ENCODE measurements around the gene AZU1. TPM values are rescaled to one million over a fixed set of nuclear protein-coding genes. Genes with fewer than 3 reads are reported as not detected.

Gene AZU1
- total RNA-seq, 2 donors from 2014 or later: 0.26 TPM; not detected in 1

GRCh38 chr19:827314-827709 lies 325 bp upstream of the AZU1 start:
- Histone ChIP-seq H3K9me3 (no peaks in the 10 kb centered on the region), H3K4me3 (no peak overlapping the region), H3K36me3 (replicated peaks in 1 of 2; ENCODE audit: insufficient read depth in 1 of 2, low read depth in 2 of 2) (no peaks in the 10 kb centered on the region), H3K27me3 (peaks cover 0 to 5% of the 10 kb centered on the region in 2 donors), H3K4me1 (peaks cover 16% of the 10 kb centered on the region), H3K27ac (no peak overlapping the region)
- 74 to 95% methylated on average over 9 to 10 of the region's 11 CpGs for WGBS, 2 donors
- ATAC-seq (no peak), DNase-seq (no peak)
- no peak for TF ChIP-seq CTCF (IDR thresholded peaks at IDR 0.05)
- no peak for TF ChIP-seq POLR2A (IDR thresholded peaks at IDR 0.05)
- intact Hi-C loops (cut with DNase I): no loop called here

DNA sequence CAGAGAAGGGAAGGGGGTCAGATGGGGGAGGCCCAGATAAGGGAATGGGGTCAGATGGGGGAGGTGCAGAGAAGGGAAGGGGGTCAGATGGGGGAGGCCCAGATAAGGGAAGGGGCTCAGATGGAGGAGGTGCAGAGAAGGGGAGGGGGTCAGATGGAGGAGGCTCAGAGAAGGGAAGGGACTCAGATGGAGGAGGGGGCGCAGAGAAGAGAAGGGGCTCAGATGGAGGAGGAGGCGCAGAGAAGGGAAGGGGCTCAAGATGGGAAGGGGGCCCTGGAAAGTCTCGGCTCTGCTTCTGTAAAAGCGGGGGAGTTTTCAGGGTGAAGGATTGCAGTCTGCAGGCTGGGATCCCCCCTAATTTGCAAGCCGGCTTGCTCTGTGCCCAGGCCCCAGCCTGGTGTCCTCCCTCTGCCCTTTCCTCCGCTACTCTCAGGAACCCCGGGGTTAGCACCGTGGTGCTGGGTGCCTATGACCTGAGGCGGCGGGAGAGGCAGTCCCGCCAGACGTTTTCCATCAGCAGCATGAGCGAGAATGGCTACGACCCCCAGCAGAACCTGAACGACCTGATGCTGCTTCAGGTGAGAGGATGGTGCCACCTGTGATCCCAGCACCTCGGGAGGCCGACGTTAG lies 1.6 kb downstream of the AZU1 start:
- ATAC-seq: no peak
- Histone ChIP-seq H3K4me1 (peaks cover 15% of the 10 kb centered on the region), H3K4me3 (no peak overlapping the region), H3K27me3 (no peaks in the 10 kb centered on the region), H3K27ac (no peak overlapping the region), H3K36me3 (replicated peaks in 1 of 2; ENCODE audit: insufficient read depth in 1 of 2, low read depth in 2 of 2) (no peaks in the 10 kb centered on the region), H3K9me3 (no peaks in the 10 kb centered on the region)
- DNase-seq: no peak
- 60 to 72% methylated on average over 12 to 15 of the region's 18 CpGs for WGBS, 2 donors
- TF ChIP-seq CTCF (IDR thresholded peaks at IDR 0.05): no peak
- TF ChIP-seq POLR2A (IDR thresholded peaks at IDR 0.05): no peak
- intact Hi-C loops (cut with DNase I): no loop called here

DNA sequence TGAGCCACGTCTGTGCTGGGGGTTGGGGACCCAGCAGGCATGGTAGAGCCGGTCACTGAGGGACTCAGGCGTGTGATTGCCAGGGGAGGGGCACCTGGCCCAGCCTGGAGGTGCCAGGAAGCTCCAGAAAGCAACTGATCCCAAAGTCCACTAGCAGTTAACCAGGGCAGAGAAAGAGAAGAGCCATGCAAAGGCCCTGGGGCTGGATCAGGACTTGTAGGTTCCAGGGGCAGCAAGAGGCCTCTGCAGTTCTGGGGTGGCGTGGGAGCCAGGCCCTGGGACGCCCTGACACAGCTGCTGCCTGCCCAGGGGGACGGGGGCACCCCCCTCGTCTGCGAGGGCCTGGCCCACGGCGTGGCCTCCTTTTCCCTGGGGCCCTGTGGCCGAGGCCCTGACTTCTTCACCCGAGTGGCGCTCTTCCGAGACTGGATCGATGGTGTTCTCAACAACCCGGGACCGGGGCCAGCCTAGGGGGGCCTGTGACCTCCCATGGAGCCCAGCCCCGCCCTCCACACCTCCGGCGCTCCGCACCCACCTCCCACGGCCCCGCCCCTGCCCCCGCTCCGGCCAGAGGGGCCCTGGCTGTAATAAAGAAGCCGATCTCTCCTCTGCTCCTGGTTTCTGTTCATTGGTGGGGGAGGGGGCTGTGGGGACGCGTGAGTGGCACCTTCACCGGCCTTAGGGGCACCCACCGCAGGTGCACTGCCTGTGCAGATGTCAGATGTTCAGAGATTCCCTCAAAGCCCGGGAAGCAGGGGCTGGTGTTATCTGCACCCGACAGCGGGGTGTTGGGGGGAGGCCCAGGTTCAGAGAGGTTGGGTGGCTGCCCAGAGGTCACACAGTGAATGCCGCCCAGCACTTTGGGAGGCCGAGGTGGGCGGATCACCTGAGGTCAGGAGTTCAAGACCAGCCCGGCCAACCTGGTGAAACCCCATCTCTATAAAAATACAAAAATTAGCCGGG lies 4.1 kb downstream of the AZU1 start:
- Histone ChIP-seq H3K36me3 (replicated peaks in 1 of 2; ENCODE audit: insufficient read depth in 1 of 2, low read depth in 2 of 2) (no peaks in the 10 kb centered on the region), H3K4me1 (peaks cover 15% of the 10 kb centered on the region), H3K9me3 (no peaks in the 10 kb centered on the region), H3K27me3 (no peaks in the 10 kb centered on the region), H3K27ac (peak overlapping the region in 3 of 4 donors; percentile 17 to 67 (median 66)), H3K4me3 (no peak overlapping the region)
- DNase-seq (peak; percentile 56 to 73 (median 70)), ATAC-seq (peak; percentile 77)
- WGBS, 2 donors: 36 to 40% methylated on average over 4 to 35 of the region's 38 CpGs
- intact Hi-C loops (cut with DNase I): no loop called here
- TF ChIP-seq POLR2A (IDR thresholded peaks at IDR 0.05) (no peak), CTCF (IDR thresholded peaks at IDR 0.05) (no peak)

DNA sequence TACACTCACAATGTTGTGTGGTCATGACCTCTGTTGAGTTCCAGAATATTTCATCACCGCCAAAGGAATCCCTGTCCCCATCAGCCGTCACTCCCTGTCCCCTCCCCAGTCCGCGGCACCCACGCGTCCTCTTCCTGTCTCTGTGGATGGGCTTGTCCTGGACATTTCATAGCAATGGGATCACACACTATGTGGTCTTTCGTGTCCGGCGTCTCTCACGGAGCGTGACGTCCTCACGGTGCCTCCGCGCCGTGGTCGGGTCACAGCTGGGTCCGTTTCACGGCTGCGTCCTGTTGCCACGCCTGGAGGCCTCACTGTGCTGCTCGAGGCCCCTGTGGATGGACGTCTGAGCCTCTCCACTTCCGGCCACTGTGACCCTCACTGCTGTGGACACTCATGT lies 6.6 kb downstream of the AZU1 start:
- no peak for ATAC-seq
- Histone ChIP-seq H3K27ac (no peak overlapping the region), H3K36me3 (replicated peaks in 1 of 2; ENCODE audit: insufficient read depth in 1 of 2, low read depth in 2 of 2) (no peaks in the 10 kb centered on the region), H3K4me1 (peaks cover 15% of the 10 kb centered on the region), H3K4me3 (no peak overlapping the region), H3K27me3 (no peaks in the 10 kb centered on the region), H3K9me3 (no peaks in the 10 kb centered on the region)
- 70 to 79% methylated on average over 24 of the region's 24 CpGs for WGBS, 2 donors
- no peak for TF ChIP-seq POLR2A (IDR thresholded peaks at IDR 0.05)
- no peak for TF ChIP-seq CTCF (IDR thresholded peaks at IDR 0.05)
- intact Hi-C loops (cut with DNase I): no loop called here
- no peak for DNase-seq

All from body of pancreas (tissue), 4 donors.